ENCODE measurements around the gene TRIM27. TPM values are rescaled to one million over a fixed set of nuclear protein-coding genes. Genes with fewer than 3 reads are reported as not detected.
A peak's percentile ranks its signal among the peaks of the same experiment; 100 is the strongest.
"Not testable (repeated sequence)": the region's sequence is repeated elsewhere in the genome, so short reads cannot be mapped to it uniquely, and the experiment has no call there.

Gene TRIM27
- polyA plus RNA-seq, 4 donors = 68.8 to 78.8 (median 72.1) TPM

DNA sequence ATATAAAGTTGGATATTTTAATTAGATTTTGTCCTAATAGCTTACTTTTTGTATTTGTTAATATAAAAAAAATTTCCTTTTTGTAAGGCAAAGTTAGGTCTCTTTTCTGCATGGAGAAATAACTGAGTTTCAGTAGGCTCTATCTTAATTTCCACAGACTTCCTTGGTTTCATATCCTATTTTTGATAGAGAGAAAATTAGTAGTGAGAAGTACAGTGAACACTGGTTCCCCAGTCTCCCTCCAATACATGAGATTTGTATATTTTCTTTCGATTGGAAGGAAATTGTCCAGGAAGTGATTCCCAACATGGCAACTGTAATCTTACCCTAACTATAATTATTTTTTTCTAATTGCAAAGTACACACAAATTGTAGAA, 26.4 kb downstream of the TRIM27 start:
- no peak for DNase-seq (ENCODE audit: low read depth in 4 of 4, low spot score in 3 of 4)

DNA sequence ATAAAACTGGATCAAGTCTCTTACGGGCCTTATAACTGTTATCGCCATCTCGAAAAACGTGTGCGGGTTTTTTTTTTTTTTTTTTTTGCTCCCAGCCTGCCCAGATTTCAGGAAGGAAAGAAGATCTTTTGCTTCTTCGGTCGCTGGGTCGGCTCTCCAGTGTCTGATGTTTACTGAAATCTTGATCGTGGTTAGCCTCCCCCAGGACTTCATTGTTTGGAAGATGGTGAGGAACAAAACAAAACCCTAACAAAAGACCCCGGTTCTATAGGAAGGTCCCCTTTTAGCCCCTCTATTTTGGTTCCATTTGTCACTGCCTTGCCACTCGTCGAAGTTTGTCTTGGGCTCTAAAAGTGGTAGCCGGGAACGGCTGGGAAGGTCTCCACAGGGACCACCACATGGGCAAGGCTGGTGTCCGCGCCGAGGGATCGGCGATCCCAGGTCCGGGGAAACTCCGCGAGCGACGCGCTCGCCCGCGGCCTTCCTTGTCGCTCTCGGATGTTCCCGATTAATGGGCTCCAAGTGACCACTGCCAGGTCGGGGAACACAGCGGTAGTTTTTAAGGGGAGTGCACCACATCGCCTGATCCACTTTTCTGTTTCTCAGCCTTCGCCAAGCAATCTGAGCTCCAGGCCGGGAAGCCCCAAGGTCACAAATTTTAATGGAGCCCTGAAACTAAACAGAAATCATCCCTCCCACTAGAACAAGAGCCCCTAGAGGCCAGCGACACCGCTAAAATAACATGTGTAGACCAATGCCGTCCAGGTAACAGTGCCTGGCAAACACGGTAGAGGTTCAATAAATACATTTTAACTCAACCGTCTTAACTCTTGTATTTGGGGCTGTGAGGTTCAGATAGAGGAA, 27.0 kb downstream of the TRIM27 start:
- DNase-seq (ENCODE audit: low read depth in 4 of 4, low spot score in 3 of 4) = peak in 3 of 4 donors; percentile 57 to 75 (median 73)

DNA sequence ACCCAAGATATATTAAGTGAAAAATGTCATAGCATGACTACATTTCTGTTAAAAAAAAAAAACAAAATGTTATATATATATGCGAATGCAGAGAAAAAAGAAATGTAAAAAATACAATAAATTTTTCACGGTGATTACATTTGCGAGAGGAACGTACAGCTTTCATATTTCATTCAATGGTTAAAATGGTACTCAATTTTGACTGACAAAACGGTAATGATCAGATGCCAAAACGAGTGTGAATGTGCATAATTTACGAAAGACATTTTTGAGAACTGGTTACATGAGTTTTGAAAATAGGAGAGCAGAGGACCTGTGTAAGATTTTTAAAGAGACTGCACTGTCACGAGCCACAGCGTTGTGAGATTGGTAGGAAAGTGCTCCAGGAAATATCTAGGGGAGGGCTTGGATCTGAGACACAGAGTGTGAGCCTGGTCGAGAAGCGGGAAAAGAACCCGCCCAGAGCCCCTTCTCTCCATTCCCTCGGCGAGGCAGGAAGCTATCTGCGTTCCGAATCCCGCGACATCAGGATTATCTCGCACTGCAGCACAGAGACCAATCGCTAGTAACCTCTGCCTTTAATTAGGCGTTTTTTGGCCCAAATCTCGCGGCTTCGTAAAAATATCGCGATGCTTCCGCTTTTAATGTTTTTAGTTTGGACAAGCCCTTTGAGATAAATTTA, 28.5 kb downstream of the TRIM27 start:
- peak; percentile 90 to 98 (median 96) for DNase-seq (ENCODE audit: low read depth in 4 of 4, low spot score in 3 of 4)

DNA sequence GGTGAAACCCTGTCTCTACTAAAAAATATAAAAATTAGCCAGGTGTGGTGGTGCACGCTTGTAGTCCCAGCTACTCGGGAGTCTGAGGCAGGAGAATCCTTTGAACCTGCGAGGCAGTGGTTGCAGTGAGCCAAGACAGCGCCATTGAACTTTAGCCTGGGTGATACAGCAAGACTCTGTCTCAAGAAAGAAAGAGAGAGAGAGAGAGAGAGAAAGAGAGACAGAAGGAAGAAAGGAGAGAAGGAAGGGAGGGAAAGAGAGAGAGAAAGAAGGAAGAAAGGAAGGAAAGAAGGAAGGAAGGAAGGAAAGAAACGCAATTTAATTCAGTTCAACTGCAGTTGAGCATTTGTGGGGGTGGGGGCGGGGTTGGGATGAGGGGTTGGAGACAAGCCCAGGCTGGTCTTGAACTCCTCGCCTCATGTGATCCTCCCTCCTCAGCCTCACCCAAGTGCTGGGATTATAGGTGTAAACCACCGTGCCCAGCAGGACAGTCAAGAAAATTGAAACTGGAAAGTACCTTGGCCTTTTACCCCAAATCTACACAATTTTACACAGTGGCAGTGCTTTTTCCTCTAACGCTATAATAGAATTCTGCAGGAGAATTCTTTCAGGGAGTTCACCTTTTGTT, 30.5 kb downstream of the TRIM27 start:
- no peak for DNase-seq (ENCODE audit: low read depth in 4 of 4, low spot score in 3 of 4)

DNA sequence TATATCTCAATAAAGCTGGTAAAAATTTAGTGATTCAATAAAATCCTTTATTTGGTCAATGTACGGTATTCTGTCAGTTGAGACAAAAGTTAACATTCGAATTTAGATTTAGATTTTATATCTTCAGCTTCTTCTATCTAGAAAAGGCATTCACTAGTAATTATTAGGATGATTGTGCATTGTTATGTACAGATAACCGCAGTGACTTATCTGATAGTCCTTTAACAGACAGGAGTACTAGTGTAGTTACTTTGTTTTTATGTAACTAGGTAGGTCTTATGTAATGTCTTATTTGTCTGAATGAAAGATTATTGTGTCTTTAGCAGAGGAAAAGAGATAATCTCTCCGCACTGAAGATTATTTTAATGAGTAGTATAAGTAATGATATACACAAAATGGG, 31.3 kb downstream of the TRIM27 start:
- DNase-seq (ENCODE audit: low read depth in 4 of 4, low spot score in 3 of 4) = no peak

DNA sequence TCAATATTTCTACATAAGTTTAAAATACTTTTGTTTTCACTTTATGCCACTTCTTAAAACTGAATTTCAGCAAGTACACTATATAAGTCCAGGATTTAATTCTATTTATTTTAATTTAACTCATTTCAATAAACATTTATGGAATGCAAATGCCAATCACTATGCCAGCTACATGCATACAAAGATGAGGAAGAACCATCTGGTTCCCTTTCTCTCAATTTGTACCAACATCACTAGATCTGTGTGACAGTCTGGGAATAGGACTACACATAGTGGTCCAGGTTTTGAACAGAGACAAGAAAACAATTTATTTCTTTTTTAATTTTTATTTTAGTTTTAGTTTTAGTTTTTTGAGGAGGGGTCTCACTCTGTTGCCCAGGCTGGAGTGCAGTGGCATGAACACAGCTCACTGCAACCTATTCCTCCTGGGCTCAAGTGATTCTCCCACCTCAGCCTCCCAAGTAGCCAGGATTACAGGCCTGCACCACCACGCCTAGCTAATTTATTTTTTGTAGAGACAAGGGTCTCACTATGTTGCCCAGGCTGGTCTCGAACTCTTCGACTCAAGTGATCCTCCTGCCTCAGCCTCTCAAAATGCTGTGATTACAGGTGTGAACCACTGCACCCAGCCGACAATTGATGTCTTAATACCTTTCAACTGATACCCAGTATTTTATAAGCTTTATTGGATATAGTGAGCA, 35.8 kb downstream of the TRIM27 start:
- no peak for DNase-seq (ENCODE audit: low read depth in 4 of 4, low spot score in 3 of 4)

DNA sequence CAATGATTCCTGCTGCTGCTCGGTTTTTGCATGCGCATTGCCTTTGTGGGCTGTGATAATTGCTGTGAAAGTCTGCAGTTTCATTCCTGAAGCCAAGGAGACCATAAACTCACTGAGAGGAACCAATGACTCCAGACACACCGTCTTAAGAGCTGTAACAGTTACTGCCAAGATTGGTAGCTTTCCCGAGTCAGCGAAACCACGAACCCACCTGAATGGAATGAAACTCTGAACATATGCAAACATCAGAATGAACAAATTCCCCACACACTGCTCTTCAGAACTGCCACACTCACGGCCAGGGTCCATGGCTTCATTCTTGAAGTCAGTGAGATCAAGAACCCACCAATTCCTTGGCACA, 37.7 kb downstream of the TRIM27 start:
- DNase-seq (ENCODE audit: low read depth in 4 of 4, low spot score in 3 of 4) = no peak

DNA sequence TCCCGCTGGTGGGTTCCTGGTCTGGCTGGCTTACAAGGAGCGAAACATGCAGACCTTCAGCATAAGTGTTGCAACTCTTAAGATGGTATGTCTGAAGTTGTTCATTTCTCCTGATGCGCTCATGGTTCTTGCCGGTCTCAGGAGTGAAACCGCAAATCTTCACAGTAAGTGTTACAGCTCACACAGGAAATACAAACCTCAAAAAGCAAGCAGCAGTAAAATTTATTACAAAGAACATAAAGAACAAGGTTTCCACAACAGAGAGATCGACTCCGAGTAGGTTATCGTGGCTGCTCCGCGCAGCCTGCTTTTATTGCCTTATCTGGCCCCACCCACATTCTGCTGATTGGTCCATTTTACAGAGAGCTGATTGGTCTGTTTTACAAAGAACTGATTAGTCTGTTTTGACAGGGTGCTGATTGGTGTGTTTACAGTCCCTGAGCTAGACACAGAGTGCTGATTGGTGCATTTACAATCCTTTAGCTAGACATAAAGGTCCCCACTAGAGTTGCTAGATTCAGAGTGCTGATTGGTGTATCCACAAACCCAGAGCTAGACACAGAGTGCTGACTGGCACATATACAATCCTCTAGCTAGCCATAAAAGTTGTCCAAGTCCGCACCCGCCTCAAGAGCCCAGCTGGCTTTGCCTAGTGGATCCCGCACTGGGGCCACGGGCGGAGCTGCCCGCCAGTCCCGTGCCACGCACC, 39.2 kb downstream of the TRIM27 start:
- DNase-seq (ENCODE audit: low read depth in 4 of 4, low spot score in 3 of 4) = no peak

DNA sequence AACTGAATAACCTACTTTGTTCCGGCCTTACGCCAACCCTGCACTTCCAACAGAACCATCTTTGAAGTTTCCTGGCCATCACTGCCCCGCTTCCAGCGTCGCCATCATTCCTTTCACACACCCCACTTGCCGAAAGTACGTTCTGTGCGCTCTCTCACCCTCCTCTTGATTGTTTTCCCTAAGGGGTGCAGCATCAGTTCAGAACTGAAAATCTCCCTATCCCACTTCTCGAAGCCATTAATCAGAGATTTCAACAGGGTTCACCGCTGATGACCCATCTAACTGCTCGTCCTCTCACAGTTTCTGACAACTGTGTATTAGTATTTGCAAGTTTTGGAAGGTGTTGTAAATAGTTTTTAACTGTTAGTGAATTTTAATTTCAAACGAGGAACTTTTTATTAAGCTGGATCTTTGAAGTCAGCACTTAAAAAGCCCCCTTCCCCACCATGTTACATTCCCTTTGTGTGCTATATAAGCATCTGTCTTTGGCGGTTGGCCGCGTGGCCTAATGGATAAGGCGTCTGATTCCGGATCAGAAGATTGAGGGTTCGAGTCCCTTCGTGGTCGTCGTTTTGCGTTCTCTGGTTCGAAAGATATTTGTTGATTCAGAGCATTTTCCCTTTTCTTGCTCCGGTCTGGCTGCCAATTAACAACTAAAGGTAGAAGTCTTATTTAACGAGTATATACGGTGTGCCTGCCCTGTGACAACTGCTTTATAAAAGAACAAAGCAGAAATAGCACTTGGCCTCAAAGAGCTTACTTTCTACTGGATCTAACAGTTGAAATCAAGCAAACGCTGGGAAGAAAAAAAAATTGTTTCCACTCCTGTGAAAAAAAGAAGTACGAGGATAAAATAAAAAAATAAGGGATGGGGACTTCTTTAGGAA, 42.6 kb downstream of the TRIM27 start:
- peak in 3 of 4 donors; percentile 68 to 81 (median 80) for DNase-seq (ENCODE audit: low read depth in 4 of 4, low spot score in 3 of 4)

DNA sequence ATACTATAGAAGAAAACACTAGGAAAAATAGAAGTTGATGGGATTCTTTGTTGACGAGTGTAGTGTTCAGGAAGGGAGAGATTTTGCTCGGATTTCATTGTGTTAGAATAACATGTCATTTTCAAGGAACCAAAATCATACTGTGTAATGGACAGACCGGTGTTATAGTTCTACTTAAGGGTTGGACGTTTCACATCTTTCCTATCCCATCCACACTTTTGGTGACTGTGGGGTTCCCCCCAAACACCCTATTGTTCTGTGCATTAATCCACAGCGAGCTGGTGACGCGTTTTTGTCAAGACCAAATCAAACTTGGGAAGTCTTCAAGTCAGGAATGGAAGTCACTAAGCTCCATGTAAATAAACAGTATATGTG, 43.3 kb downstream of the TRIM27 start:
- no peak for DNase-seq (ENCODE audit: low read depth in 4 of 4, low spot score in 3 of 4)

DNA sequence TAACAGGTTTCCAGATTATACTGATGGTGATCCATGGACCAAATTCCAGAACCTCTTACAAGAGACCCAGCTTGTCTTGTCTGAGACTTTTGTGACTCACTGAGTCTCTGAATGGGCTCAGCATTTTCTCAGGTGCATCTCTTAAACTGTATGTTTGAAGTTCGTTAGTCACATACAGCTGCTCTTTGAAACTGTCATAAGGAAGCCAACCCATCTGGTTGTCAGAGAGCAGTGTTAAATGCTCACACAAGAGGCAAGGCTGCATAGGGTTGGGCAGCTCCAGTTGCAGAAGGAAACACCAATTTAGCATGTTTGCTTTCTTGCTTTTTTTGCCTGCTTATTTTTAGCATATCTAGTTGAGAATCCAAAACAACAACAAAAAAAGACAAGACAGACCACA, 47.1 kb downstream of the TRIM27 start:
- no peak for DNase-seq (ENCODE audit: low read depth in 4 of 4, low spot score in 3 of 4)

DNA sequence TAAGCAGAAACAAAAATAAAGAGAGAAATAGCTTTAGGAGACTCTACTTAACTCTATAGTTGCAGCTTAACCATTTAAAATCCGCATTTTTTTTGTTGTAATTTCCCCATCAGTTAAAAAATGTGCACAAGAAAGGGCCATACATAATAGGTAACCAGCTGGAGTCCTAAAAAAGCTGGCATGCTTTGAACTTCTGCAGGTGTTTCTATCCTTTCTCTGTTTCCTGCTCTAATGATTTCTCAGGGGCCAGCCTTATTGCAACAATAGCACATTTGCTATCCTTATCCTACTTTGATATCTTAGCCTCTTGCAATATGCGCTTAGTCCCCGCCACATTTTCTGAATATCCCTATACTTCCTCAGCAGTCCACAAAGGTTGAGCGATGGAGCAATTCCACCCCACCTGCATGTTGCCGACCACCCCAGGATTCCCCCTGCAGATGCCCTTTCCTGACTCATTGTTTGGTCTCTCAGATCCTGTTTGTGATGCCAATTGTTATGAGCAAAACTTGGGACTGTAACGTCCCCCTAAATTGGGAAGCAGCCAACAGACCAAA, 48.5 kb downstream of the TRIM27 start:
- no peak for DNase-seq (ENCODE audit: low read depth in 4 of 4, low spot score in 3 of 4)

DNA sequence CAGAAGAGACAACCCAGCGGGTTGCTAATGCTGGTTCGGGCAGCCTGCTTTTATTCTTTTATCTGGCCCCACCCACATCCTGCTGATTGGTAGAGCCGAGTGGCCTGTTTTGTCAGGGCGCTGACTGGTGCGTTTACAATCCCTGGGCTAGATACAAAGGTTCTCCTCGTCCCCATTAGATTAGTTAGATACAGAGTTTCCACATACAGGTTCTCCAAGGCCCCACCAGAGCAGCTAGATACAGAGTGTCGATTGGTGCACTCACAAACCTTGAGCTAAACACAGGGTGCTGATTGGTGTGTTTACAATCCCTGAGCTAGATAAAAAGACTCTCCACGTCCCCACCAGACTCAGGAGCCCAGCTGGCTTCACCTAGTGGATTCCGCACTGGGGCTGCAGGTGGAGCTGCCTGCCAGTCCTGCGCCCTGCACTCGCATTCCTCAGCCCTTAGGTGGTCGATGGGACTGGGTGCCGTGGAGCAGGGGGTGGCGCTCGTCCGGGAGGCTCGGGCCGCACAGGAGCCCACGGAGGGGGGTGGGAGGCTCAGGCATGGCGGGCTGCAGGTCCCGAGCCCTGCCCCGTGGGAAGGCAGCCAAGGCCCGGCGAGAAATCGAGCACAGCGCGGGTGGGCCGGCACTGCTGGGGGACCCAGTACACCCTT, 51.5 kb downstream of the TRIM27 start:
- DNase-seq (ENCODE audit: low read depth in 4 of 4, low spot score in 3 of 4) = not testable (repeated sequence)

DNA sequence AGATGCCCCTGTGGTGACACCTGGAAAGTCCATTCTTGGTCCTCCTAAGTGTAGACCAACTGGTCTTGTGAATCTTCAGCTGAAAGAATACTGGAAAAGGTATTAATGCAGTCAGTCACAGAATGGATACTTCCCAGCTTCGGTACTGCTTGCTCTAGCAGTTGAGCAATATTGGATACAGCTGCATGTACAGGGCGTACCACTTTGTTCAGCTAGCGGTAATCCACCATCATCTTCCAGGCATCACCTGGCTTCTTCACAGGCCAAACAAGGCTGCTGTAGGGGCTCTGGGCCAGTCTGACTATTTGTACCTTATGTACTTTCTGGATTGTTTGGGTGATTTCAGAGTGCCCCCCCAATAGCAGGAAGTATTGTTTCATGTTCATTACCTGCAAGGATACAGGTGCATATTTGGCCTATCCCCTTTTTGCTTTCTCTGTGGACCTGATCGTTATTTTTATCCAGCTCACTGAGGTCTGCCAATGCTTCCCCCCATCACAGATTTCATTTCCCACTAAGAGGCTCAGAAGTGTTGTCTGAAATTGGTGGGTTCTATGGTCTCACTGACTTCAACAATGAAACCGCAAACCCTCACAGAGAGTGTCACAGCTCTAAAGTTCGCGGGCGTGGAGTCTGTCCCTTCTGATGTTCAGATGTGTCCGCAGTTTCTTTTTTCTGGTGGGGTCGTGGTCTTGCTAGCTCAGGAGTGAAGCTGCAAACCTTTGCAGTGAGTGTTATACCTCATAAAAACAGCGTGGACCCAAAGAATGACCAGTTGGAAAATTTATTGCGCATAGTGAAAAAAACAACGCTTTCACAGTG, 52.2 kb downstream of the TRIM27 start:
- no peak for DNase-seq (ENCODE audit: low read depth in 4 of 4, low spot score in 3 of 4)

DNA sequence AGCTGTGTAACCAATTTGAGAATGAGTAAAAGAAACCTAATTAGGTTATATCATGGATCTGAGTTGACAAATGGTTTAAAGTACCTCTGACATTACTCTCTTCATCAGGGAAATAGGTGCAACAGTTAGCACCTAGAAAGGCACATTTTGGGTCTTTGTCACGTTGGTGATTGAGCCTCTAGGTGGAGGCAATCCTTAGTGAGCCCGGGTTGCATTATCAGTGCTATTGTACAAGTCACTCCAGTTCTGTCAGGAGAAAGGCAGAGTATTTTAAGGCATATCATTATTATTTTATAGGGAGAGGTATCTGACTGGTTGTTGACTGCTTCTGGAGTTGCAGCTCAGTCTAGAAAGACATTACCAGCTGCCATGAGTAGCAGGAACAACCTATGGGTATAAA, 54.9 kb downstream of the TRIM27 start:
- DNase-seq (ENCODE audit: low read depth in 4 of 4, low spot score in 3 of 4) = no peak

DNA sequence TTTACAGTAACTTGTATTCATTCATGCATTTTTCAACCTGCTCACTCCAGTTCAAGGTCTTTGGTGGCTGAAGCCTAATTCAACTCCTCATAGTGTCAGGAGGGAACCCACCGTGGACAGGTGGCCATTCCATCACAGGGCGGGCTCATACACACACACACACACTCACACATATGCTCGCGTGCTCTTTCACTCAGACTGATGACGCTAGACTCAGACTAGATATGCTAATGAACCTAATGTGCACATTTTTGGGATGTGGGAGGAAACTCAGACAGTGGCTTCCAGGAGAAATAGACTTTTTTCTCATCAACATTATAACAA, 56.7 kb downstream of the TRIM27 start:
- DNase-seq (ENCODE audit: low read depth in 4 of 4, low spot score in 3 of 4) = no peak

DNA sequence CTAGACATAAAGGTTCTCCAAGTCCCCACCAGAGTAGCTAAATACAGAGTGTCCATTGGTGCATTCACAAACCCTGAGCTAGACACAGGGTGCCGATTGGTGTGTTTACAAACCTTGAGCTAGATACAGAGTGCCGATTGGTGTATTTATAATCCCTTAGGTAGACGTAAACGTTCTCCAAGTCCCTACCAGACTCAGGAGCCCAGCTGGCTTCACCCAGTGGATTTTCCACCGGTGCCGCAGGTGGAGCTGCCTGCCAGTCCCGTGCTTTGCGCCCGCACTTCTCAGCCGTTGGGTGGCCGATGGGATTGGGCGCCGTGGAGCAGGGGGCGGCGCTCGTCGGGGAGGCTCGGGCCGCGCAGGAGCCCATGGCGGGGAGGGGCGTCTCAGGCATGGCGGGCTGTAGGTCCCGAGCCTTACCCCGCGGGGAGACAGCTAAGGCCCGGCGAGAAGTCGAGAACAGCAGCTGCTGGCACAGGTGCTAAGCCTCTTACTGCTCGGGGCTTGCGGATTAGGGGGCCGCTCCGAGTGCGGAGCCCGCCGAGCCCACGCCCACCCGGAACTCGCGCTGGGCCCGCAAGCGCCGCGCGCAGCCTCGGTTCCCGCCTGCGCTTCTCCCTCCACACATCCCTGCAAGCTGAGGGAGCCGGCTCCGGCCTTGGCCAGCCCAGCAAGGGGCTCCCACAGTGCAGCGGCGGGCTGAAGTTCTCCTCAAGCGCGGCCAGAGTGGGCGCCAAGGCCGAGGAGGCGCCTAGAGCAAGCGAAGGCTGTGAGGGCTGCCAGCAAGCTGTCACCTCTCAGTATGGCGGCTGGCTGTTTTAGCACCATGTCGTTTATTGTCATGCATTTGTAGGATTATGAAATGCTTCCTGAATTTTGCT, 57.3 kb downstream of the TRIM27 start:
- DNase-seq (ENCODE audit: low read depth in 4 of 4, low spot score in 3 of 4) = peak in 1 of 4 donors; percentile 66
